SKM-1 treated with dmso at 0.1 percent for 144 hours (cell line): Measurements from ENCODE around the gene ZDHHC8.

ENCODE experiments used
- DNase-seq: peaks from one replicate; lab custom pipeline; 2025; ENCODE audit not compliant: unreplicated experiment; lab: John Stamatoyannopoulos, UW

The ZDHHC8 gene

GRCh38 chr22:20177217-20177911, 45.8 kb downstream of the ZDHHC8 start:
- DNase-seq = no peak

- DNase-seq = no peak
Measured at GRCh38 chr22:20178075-20178914, 46.7 kb downstream of the ZDHHC8 start.

- no peak for DNase-seq
Measured at GRCh38 chr22:20178915-20179227, 47.3 kb downstream of the ZDHHC8 start.

- DNase-seq = no peak
Measured at GRCh38 chr22:20179455-20180244, 48.0 kb downstream of the ZDHHC8 start.

- DNase-seq = no peak
Measured at GRCh38 chr22:20180245-20180630, 48.6 kb downstream of the ZDHHC8 start.

GRCh38 chr22:20180640-20181039, 49.0 kb downstream of the ZDHHC8 start:
- no peak for DNase-seq

- DNase-seq = no peak
Measured at GRCh38 chr22:20181194-20181883, 49.7 kb downstream of the ZDHHC8 start.

GRCh38 chr22:20181884-20182236, 50.3 kb downstream of the ZDHHC8 start:
- no peak for DNase-seq

GRCh38 chr22:20182365-20182764, 50.8 kb downstream of the ZDHHC8 start:
- no peak for DNase-seq

- DNase-seq = no peak
Measured at GRCh38 chr22:20183101-20183500, 51.5 kb downstream of the ZDHHC8 start.

- no peak for DNase-seq
Measured at GRCh38 chr22:20183823-20184222, 52.2 kb downstream of the ZDHHC8 start.

- DNase-seq = no peak
Measured at GRCh38 chr22:20184501-20185165, 53.0 kb downstream of the ZDHHC8 start.

GRCh38 chr22:20185750-20186149, 54.1 kb downstream of the ZDHHC8 start:
- DNase-seq = no peak

GRCh38 chr22:20186183-20186870, 54.7 kb downstream of the ZDHHC8 start:
- DNase-seq = no peak

- DNase-seq = no peak
Measured at GRCh38 chr22:20186871-20187546, 55.4 kb downstream of the ZDHHC8 start.

- DNase-seq = no peak
Measured at GRCh38 chr22:20187777-20188566, 56.4 kb downstream of the ZDHHC8 start.

GRCh38 chr22:20188567-20188877, 56.9 kb downstream of the ZDHHC8 start:
- no peak for DNase-seq

- DNase-seq = no peak
Measured at GRCh38 chr22:20191000-20191515, 59.5 kb downstream of the ZDHHC8 start.

- DNase-seq = no peak
Measured at GRCh38 chr22:20191803-20192202, 60.2 kb downstream of the ZDHHC8 start.
